ENCODE results near the gene ACTL9. TPM values are rescaled to one million over a fixed set of nuclear protein-coding genes. Genes with fewer than 3 reads are reported as not detected.
"Not testable (repeated sequence)": the region's sequence is repeated elsewhere in the genome, so short reads cannot be mapped to it uniquely, and the experiment has no call there.

Gene ACTL9
- total RNA-seq, 2 experiments from 2014 or later = not detected

GRCh38 chr19:8722032-8722431, 23.4 kb upstream of the ACTL9 start:
- intact Hi-C loops (cut with micrococcal nuclease) = no loop called here
- DNase-seq (no peak), ATAC-seq (no peak)
- ChIA-PET POLR2A (no interaction called here), CTCF (interaction anchor here (1.4 to 1.6 kb wide), 2 partner anchors 24 to 28 kb away, joined by 4 read pairs; partner anchors contain the start of gene ACTL9)
- Mint-ChIP-seq H3K36me3 (ENCODE audit: low read depth) (no peaks in the 10 kb centered on the region), H3K9me3 (peaks cover 3% of the 10 kb centered on the region), H3K4me1 (ENCODE audit: low read depth) (no peaks in the 10 kb centered on the region), H3K4me3 (no peak overlapping the region), H3K27me3 (peaks cover 6% of the 10 kb centered on the region), H3K27ac (no peak overlapping the region)
- TF ChIP-seq CTCF (IDR thresholded peaks at IDR 0.05) = no peak

- H3K36me3 Mint-ChIP-seq (ENCODE audit: low read depth) = no peaks in the 10 kb centered on the region
- intact Hi-C loops (cut with micrococcal nuclease) = no loop called here
- POLR2A ChIA-PET = no interaction called here
- no peak for ATAC-seq
- no peak within 1 kb of the TSS for H3K27ac Mint-ChIP-seq
- peaks cover 6% of the 10 kb centered on the region for H3K27me3 Mint-ChIP-seq
- no peak within 1 kb of the TSS for H3K4me3 Mint-ChIP-seq
- DNase-seq = no peak
- H3K9me3 Mint-ChIP-seq = peaks cover 3% of the 10 kb centered on the region
- no peak for TF ChIP-seq CTCF (IDR thresholded peaks at IDR 0.05)
- CTCF ChIA-PET = interaction anchor here (1.4 to 1.6 kb wide), 2 partner anchors 23 to 27 kb away, joined by 4 read pairs; partner anchors contain the start of gene ACTL9
- no peaks in the 10 kb centered on the region for H3K4me1 Mint-ChIP-seq (ENCODE audit: low read depth)
Observed at GRCh38 chr19:8721334-8721733, 22.7 kb upstream of the ACTL9 start, which contains the start of gene OR2Z1. Gene OR2Z1, plus strand, starts transcription at chr19:8721634. Its CDS starts 9,395 bp downstream, at chr19:8731029.

DNA sequence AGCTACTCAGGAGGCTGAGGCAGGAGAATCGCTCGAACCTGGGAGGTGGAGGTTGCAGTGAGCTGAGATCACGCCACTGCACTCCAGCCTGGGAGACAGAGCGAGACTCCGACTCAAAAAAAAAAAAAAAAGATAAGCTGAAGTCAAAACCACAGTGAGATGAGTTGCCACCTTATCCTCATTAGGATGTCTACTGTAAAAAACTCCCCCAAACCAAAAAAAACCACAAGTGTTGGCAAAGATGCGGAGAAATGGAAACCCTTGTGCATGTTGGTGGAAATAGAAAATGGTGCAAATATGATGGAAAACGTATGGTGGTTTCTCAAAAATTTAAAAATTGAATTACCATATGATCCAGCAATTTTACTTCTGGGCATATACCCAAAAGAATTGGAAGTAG, 11.7 kb upstream of the ACTL9 start:
- H3K36me3 Mint-ChIP-seq (ENCODE audit: low read depth); POLR2A ChIA-PET; intact Hi-C loops (cut with micrococcal nuclease); H3K27ac Mint-ChIP-seq; ATAC-seq; DNase-seq; H3K4me3 Mint-ChIP-seq; H3K4me1 Mint-ChIP-seq (ENCODE audit: low read depth); H3K27me3 Mint-ChIP-seq: not testable (repeated sequence)
- peaks cover 10% of the 10 kb centered on the region for H3K9me3 Mint-ChIP-seq
- CTCF ChIA-PET = interaction anchor here (1.6 kb wide), 1 partner anchor 16 kb away, joined by 3 read pairs; no protein-coding TSS in a partner anchor

DNA sequence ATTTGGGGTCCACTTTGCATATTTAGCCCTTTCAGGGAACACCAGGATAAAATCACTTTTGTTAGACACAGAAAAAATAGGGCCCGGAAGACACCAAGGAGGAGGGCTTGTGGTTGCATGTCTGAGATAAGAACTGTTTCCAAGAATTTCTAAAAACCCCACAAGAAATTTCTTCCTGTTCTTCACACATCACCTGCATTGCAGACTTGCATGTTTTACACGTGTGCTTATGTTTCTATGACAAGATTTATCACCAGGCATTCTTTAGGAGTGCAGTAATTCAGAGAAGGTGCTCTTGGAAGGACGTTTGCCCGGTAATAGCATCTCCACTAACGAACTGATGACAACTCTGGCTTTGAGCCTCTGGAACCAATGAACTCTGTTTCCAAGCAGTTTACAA, 7.1 kb upstream of the ACTL9 start:
- Mint-ChIP-seq H3K27me3 (peaks cover 2% of the 10 kb centered on the region), H3K36me3 (ENCODE audit: low read depth) (no peaks in the 10 kb centered on the region), H3K4me3 (no peak overlapping the region), H3K9me3 (no peaks in the 10 kb centered on the region), H3K27ac (peak overlapping the region; percentile 83), H3K4me1 (ENCODE audit: low read depth) (peaks cover 44% of the 10 kb centered on the region)
- no peak for TF ChIP-seq CTCF (IDR thresholded peaks at IDR 0.05)
- DNase-seq = no peak
- intact Hi-C loops (cut with micrococcal nuclease) = no loop called here
- ATAC-seq = peak; percentile 25
- ChIA-PET POLR2A (no interaction called here), CTCF (interaction anchor here (0.7 kb wide), 1 partner anchor 12 kb away, joined by 3 read pairs; no protein-coding TSS in a partner anchor)

DNA sequence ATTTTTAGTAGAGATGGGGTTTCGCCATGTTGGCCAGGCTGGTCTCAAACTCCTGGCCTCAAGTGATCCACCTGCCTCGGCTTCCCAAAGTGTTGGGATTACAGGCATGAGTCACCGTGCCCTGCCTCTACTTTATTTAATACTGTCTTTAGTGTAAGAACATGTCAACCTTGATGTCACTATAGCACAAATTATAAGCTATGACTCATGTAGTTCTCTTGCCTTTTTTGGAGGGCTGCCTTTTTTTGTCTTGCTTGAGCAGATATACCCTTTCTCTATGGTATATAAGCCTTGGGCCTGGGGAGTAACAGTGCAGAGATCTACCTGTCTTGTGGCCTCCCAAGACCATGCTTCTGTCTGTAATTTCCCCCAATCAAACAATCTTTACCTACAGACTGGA, 6.7 kb upstream of the ACTL9 start:
- peak; percentile 72 for ATAC-seq
- peak; percentile 19 for DNase-seq
- POLR2A ChIA-PET; H3K9me3 Mint-ChIP-seq; H3K27me3 Mint-ChIP-seq; H3K36me3 Mint-ChIP-seq (ENCODE audit: low read depth); H3K4me3 Mint-ChIP-seq; intact Hi-C loops (cut with micrococcal nuclease): not testable (repeated sequence)
- Mint-ChIP-seq H3K4me1 (ENCODE audit: low read depth) (peaks cover 44% of the 10 kb centered on the region), H3K27ac (peak overlapping the region; percentile 83)
- CTCF ChIA-PET = interaction anchor here (0.7 kb wide), 1 partner anchor 11 kb away, joined by 3 read pairs; no protein-coding TSS in a partner anchor

DNA sequence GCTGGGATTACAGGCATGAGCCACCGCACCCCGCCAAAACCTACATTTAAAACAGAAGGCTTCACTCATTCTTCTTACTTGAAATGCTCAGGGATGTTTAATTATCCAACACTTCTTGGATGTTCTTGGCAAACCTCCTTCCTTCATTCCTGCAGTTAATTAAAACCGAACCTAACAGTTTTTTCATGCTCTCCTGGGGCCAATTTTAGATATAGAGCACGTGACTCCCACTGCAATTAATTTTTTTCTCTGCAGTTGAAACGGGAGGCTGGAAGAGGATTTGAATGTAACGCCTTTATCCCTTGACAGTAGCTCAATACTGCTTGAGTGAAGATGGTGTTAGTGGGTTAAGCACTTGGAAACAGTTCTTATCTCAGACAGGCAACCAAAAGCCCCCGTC, 4.6 kb upstream of the ACTL9 start:
- Mint-ChIP-seq H3K27me3 (peaks cover 8% of the 10 kb centered on the region), H3K9me3 (no peaks in the 10 kb centered on the region), H3K36me3 (ENCODE audit: low read depth) (no peaks in the 10 kb centered on the region), H3K4me3 (no peak overlapping the region), H3K4me1 (ENCODE audit: low read depth) (peaks cover 44% of the 10 kb centered on the region), H3K27ac (no peak overlapping the region)
- intact Hi-C loops (cut with micrococcal nuclease) = no loop called here
- ATAC-seq = no peak
- TF ChIP-seq CTCF (IDR thresholded peaks at IDR 0.05) = no peak
- no peak for DNase-seq
- CTCF ChIA-PET = interaction anchor here (0.8 to 1.2 kb wide), 2 partner anchors 9 to 49 kb away, joined by 3 to 6 read pairs; no protein-coding TSS in a partner anchor
- POLR2A ChIA-PET = no interaction called here
